GM23248 (cell line): ENCODE measurements around the gene CENPN.

Experiments
- EZH2 ChIP-seq: fragments of 200-600 bp; sonication (generic); IDR thresholded peaks from 2 replicates; pipeline ENCODE4 v1.6.1; 2018; ENCODE audit warnings: antibody characterized with exemption, mild to moderate bottlenecking; ENCODE audit not compliant: insufficient read depth, poor library complexity, severe bottlenecking
- EZH2phosphoT487 ChIP-seq: fragments of 200-600 bp; sonication (generic); IDR thresholded peaks from 2 replicates; pipeline ENCODE4 v1.6.1; 2018; ENCODE audit warnings: antibody characterized with exemption, moderate library complexity, mild to moderate bottlenecking, low read depth; ENCODE audit not compliant: insufficient read depth

- no peak for TF ChIP-seq EZH2
- TF ChIP-seq EZH2phosphoT487 = no peak
Measured at GRCh38 chr16:81053761-81054160, 46.7 kb downstream of the CENPN start.
